ENCODE results near the gene ETFDH. TPM values are rescaled to one million over a fixed set of nuclear protein-coding genes. Genes with fewer than 3 reads are reported as not detected.

The ETFDH gene
- total and polyA plus RNA-seq, 2 experiments from 2014 or later: 11.4 to 17.7 TPM

GRCh38 chr4:158673633-158674032 lies 1.5 kb downstream of the ETFDH start (continued):
- no peak for TF ChIP-seq ZNF331 (CRISPR knock-in tag; IDR thresholded peaks at IDR 0.05; ENCODE audit: low read depth)
- no peak for TF ChIP-seq ETS1 (IDR thresholded peaks at IDR 0.05)
- TF ChIP-seq POLR2AphosphoS5 (IDR thresholded peaks at IDR 0.05; ENCODE audit: low read depth): no peak

- peaks cover 8% of the 10 kb centered on the region for H3K27me3 Mint-ChIP-seq (ENCODE audit: insufficient read depth, low read depth, poor library complexity)
- no peaks in the 10 kb centered on the region for H3K27me3 ChIP-seq (ENCODE audit: insufficient read depth)
- H3K36me3 ChIP-seq (ENCODE audit: insufficient read depth): no peaks in the 10 kb centered on the region
- H3K27ac Mint-ChIP-seq: no peak overlapping the region
- no peak overlapping the region for H3K4me3 ChIP-seq
- no peaks in the 10 kb centered on the region for H3K4me1 ChIP-seq (ENCODE audit: insufficient read depth)
- H3K4me2 ChIP-seq: no peak overlapping the region
- H3K27ac ChIP-seq (ENCODE audit: low read depth): no peak overlapping the region
- H3K4me1 Mint-ChIP-seq: peaks cover 8% of the 10 kb centered on the region; the same call in 2 of the 3 replicates
- no peaks in the 10 kb centered on the region for H4K20me1 ChIP-seq (replicated peaks; ENCODE audit: insufficient read depth)
- peaks cover 8% of the 10 kb centered on the region for H3K79me2 ChIP-seq (replicated peaks; ENCODE audit: insufficient read depth)
- ATAC-seq (no peak), DNase-seq (ENCODE audit: low spot score) (no peak)
- H3K9me3 Mint-ChIP-seq: no peaks in the 10 kb centered on the region; the same call in 2 of the 3 replicates
- TF ChIP-seq REST (IDR thresholded peaks at IDR 0.05; ENCODE audit: unreplicated experiment): no peak
- TF ChIP-seq POLR2AphosphoS5 (IDR thresholded peaks at IDR 0.05; ENCODE audit: low read depth): no peak
- no peak for TF ChIP-seq ZNF114 (CRISPR knock-in tag; IDR thresholded peaks at IDR 0.05)
- no peak for TF ChIP-seq STAT1 (IDR thresholded peaks at IDR 0.05; ENCODE audit: unreplicated experiment)
- TF ChIP-seq EZH2phosphoT487 (IDR thresholded peaks at IDR 0.05; ENCODE audit: unreplicated experiment): no peak
- TF ChIP-seq CTCF (conservative IDR thresholded peaks at IDR 0.05; ENCODE audit: low read depth in 2 of 2): no peak
- no peak for TF ChIP-seq ETS1 (IDR thresholded peaks at IDR 0.05)
- no peak for TF ChIP-seq ZNF331 (CRISPR knock-in tag; IDR thresholded peaks at IDR 0.05; ENCODE audit: low read depth)
- TF ChIP-seq NANOG (IDR thresholded peaks at IDR 0.05; ENCODE audit: borderline replicate concordance): no peak
- no peak for TF ChIP-seq EZH2 (IDR thresholded peaks at IDR 0.05; ENCODE audit: low read depth, unreplicated experiment)
- H3K9me2 ChIP-seq (ENCODE audit: insufficient read depth): no peaks in the 10 kb centered on the region
- H2AFZ ChIP-seq: no peak overlapping the region
- H3K36me3 Mint-ChIP-seq (ENCODE audit: low read depth): peaks cover under 1% of the 10 kb centered on the region; the same call in 2 of the 3 replicates
- peaks cover 5% of the 10 kb centered on the region; the same call in 1 of the 2 replicates for H3F3A ChIP-seq (replicated peaks; ENCODE audit: low read depth)
- H3K4me3 Mint-ChIP-seq: no peak overlapping the region
Measured at GRCh38 chr4:158676076-158676475, 4.0 kb downstream of the ETFDH start.

Measured in GM23338 (cell line).